Sigmoid colon (tissue), 4 donors: ENCODE data around the gene TRAF3IP1.

ENCODE experiments used
- POLR2AphosphoS5 ChIP-seq, 4 donors: sonication (generic); formaldehyde crosslinking; IDR thresholded peaks; one replicate each; pipeline ENCODE4 v1.6.1; 2017; ENCODE audit warnings: antibody characterized with exemption in 4 of 4
- TF ChIP-seq, protein P1 (sequence below), 4 experiments: fragments of 450-650 bp in 3 of 4; fragments of 200-600 bp in 1 of 4; IDR thresholded peaks; one replicate each; pipeline ENCODE4 v1.5.1; 2016 to 2019; ENCODE audit warnings: antibody characterized with exemption in 4 of 4, mild to moderate bottlenecking in 3 of 4, moderate library complexity in 2 of 4

- TF ChIP-seq, protein P1, sequence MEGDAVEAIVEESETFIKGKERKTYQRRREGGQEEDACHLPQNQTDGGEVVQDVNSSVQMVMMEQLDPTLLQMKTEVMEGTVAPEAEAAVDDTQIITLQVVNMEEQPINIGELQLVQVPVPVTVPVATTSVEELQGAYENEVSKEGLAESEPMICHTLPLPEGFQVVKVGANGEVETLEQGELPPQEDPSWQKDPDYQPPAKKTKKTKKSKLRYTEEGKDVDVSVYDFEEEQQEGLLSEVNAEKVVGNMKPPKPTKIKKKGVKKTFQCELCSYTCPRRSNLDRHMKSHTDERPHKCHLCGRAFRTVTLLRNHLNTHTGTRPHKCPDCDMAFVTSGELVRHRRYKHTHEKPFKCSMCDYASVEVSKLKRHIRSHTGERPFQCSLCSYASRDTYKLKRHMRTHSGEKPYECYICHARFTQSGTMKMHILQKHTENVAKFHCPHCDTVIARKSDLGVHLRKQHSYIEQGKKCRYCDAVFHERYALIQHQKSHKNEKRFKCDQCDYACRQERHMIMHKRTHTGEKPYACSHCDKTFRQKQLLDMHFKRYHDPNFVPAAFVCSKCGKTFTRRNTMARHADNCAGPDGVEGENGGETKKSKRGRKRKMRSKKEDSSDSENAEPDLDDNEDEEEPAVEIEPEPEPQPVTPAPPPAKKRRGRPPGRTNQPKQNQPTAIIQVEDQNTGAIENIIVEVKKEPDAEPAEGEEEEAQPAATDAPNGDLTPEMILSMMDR (IDR thresholded peaks at IDR 0.05) = no peak
- TF ChIP-seq POLR2AphosphoS5 (IDR thresholded peaks at IDR 0.05) = no peak
These were observed 83.5 kb downstream of the TRAF3IP1 start for GRCh38 chr2:238403632-238404405.
